HEK293 (cell line): Measurements from ENCODE around the gene RNASET2.

Experiments used
- CTCF ChIA-PET: fragments of 350-600 bp; formaldehyde crosslinking; extraction: SDS; loops from one replicate; lab custom pipeline; 2021; ENCODE audit warnings: antibody characterized with exemption; lab: Yijun Ruan, JAX
- POLR2A ChIA-PET: fragments of 300-600 bp; formaldehyde crosslinking; extraction: SDS; loops from one replicate; lab custom pipeline; 2020; ENCODE audit warnings: antibody characterized with exemption, inconsistent platforms; lab: Yijun Ruan, JAX
- H3K27ac ChIP-seq: fragments of 200-500 bp; sonication (Bioruptor generic); 2 replicates; pipeline ENCODE4 v1.5.1; 2014; ENCODE audit warnings: low read depth, low read length, control low read depth, inconsistent platforms; ENCODE audit errors: extremely low read depth
- H3K36me3 ChIP-seq, 2 experiments: fragments of 200-500 bp in 1 of 2; sonication (Bioruptor generic) in 1 of 2; 1 replicate in 1 of 2; 2 replicates in 1 of 2; pipeline ENCODE4 v1.5.1; 2014 to 2017; ENCODE audit warnings: inconsistent platforms in 2 of 2, low read length in 2 of 2; ENCODE audit not compliant: control insufficient read depth in 2 of 2, insufficient read depth in 1 of 2
- H3K4me1 ChIP-seq: fragments of 200-500 bp; sonication (Bioruptor generic); 2 replicates; pipeline ENCODE4 v1.5.1; 2014; ENCODE audit warnings: mild to moderate bottlenecking, low read length, inconsistent platforms; ENCODE audit not compliant: control insufficient read depth, insufficient read depth
- H3K4me3 ChIP-seq: 2 replicates; pipeline ENCODE4 v1.5.1; 2011; ENCODE audit warnings: low read depth, mild to moderate bottlenecking, control low read depth, low read length, moderate library complexity
- H3K9me3 ChIP-seq: fragments of 200-500 bp; sonication (Bioruptor generic); 2 replicates; pipeline ENCODE4 v1.5.1; 2014; ENCODE audit warnings: low read depth, low read length, inconsistent platforms; ENCODE audit not compliant: control insufficient read depth, insufficient read depth
- GLI2 ChIP-seq: fragments of 450-650 bp; formaldehyde crosslinking; IDR thresholded peaks from 2 replicates; pipeline ENCODE4; 2017; ENCODE audit warnings: missing biosample characterization, missing genetic modification characterization, low read depth, borderline replicate concordance
- REPIN1 ChIP-seq: fragments of 450-650 bp; formaldehyde crosslinking; IDR thresholded peaks from 2 replicates; pipeline ENCODE4 v1.5.1; 2017; ENCODE audit warnings: missing biosample characterization, missing genetic modification characterization, low read depth
- SP2 ChIP-seq: fragments of 450-650 bp; formaldehyde crosslinking; IDR thresholded peaks from 2 replicates; pipeline ENCODE4 v1.5.1; 2016; ENCODE audit warnings: missing biosample characterization, missing genetic modification characterization
- YY2 ChIP-seq: fragments of 450-650 bp; formaldehyde crosslinking; IDR thresholded peaks from 2 replicates; pipeline ENCODE4 v1.5.1; 2016; ENCODE audit warnings: missing biosample characterization, missing genetic modification characterization
- ZNF132 ChIP-seq: fragments of 450-650 bp; formaldehyde crosslinking; IDR thresholded peaks from 2 replicates; pipeline ENCODE4 v1.5.1; 2017; ENCODE audit warnings: missing biosample characterization, missing genetic modification characterization, borderline replicate concordance
- ZNF155 ChIP-seq: fragments of 450-650 bp; formaldehyde crosslinking; IDR thresholded peaks from 2 replicates; pipeline ENCODE4 v1.5.1; 2016; ENCODE audit warnings: missing biosample characterization, missing genetic modification characterization
- ZNF184 ChIP-seq: fragments of 450-650 bp; IDR thresholded peaks from 2 replicates; pipeline ENCODE4 v1.5.1; 2018; ENCODE audit warnings: missing biosample characterization, mild to moderate bottlenecking, missing genetic modification characterization
- ZNF391 ChIP-seq: fragments of 450-650 bp; formaldehyde crosslinking; IDR thresholded peaks from 2 replicates; pipeline ENCODE4 v1.5.1; 2016; ENCODE audit warnings: low read depth, missing biosample characterization, missing genetic modification characterization, borderline replicate concordance
- ZNF423 ChIP-seq: fragments of 450-650 bp; formaldehyde crosslinking; IDR thresholded peaks from 2 replicates; pipeline ENCODE4 v1.5.1; 2016; ENCODE audit warnings: missing biosample characterization, missing genetic modification characterization
- ZNF560 ChIP-seq: fragments of 450-650 bp; formaldehyde crosslinking; IDR thresholded peaks from 2 replicates; pipeline ENCODE4 v1.5.1; 2017; ENCODE audit warnings: missing biosample characterization, missing genetic modification characterization, borderline replicate concordance
- ZNF76 ChIP-seq: fragments of 450-650 bp; formaldehyde crosslinking; IDR thresholded peaks from 2 replicates; pipeline ENCODE4; 2016; ENCODE audit warnings: low read depth, missing biosample characterization, missing genetic modification characterization, borderline replicate concordance
- ZNF830 ChIP-seq: fragments of 450-650 bp; IDR thresholded peaks from 2 replicates; pipeline ENCODE4 v1.5.0; 2018; ENCODE audit warnings: missing biosample characterization, missing genetic modification characterization, low read depth, mild to moderate bottlenecking, moderate library complexity
- TF ChIP-seq, protein P1 (sequence below): fragments of 450-650 bp; formaldehyde crosslinking; IDR thresholded peaks from 2 replicates; pipeline ENCODE4 v1.5.1; 2016; ENCODE audit warnings: missing biosample characterization, missing genetic modification characterization, borderline replicate concordance
- TF ChIP-seq, protein P2 (sequence below): IDR thresholded peaks from 2 replicates; pipeline ENCODE4 v1.6.1; 2011; ENCODE audit warnings: mild to moderate bottlenecking, low read depth, low read length, borderline replicate concordance
- TF ChIP-seq, protein P3 (sequence below): fragments of 450-650 bp; formaldehyde crosslinking; IDR thresholded peaks from 2 replicates; pipeline ENCODE4 v1.5.1; 2017; ENCODE audit warnings: missing biosample characterization, missing genetic modification characterization
- TF ChIP-seq, protein P4 (sequence below): fragments of 450-650 bp; formaldehyde crosslinking; conservative IDR thresholded peaks from 2 replicates; pipeline ENCODE4 v1.5.1; 2016; ENCODE audit warnings: low read depth, missing biosample characterization, missing genetic modification characterization

Gene RNASET2

GRCh38 chr6:166929542-166930189 lies 26.7 kb downstream of the RNASET2 start (continued):
- no peak for TF ChIP-seq ZNF423 (tag by site-specific recombination)
- TF ChIP-seq ZNF391: no peak
- TF ChIP-seq, protein P1, sequence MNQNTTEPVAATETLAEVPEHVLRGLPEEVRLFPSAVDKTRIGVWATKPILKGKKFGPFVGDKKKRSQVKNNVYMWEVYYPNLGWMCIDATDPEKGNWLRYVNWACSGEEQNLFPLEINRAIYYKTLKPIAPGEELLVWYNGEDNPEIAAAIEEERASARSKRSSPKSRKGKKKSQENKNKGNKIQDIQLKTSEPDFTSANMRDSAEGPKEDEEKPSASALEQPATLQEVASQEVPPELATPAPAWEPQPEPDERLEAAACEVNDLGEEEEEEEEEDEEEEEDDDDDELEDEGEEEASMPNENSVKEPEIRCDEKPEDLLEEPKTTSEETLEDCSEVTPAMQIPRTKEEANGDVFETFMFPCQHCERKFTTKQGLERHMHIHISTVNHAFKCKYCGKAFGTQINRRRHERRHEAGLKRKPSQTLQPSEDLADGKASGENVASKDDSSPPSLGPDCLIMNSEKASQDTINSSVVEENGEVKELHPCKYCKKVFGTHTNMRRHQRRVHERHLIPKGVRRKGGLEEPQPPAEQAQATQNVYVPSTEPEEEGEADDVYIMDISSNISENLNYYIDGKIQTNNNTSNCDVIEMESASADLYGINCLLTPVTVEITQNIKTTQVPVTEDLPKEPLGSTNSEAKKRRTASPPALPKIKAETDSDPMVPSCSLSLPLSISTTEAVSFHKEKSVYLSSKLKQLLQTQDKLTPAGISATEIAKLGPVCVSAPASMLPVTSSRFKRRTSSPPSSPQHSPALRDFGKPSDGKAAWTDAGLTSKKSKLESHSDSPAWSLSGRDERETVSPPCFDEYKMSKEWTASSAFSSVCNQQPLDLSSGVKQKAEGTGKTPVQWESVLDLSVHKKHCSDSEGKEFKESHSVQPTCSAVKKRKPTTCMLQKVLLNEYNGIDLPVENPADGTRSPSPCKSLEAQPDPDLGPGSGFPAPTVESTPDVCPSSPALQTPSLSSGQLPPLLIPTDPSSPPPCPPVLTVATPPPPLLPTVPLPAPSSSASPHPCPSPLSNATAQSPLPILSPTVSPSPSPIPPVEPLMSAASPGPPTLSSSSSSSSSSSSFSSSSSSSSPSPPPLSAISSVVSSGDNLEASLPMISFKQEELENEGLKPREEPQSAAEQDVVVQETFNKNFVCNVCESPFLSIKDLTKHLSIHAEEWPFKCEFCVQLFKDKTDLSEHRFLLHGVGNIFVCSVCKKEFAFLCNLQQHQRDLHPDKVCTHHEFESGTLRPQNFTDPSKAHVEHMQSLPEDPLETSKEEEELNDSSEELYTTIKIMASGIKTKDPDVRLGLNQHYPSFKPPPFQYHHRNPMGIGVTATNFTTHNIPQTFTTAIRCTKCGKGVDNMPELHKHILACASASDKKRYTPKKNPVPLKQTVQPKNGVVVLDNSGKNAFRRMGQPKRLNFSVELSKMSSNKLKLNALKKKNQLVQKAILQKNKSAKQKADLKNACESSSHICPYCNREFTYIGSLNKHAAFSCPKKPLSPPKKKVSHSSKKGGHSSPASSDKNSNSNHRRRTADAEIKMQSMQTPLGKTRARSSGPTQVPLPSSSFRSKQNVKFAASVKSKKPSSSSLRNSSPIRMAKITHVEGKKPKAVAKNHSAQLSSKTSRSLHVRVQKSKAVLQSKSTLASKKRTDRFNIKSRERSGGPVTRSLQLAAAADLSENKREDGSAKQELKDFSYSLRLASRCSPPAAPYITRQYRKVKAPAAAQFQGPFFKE (tag by site-specific recombination): no peak

DNA sequence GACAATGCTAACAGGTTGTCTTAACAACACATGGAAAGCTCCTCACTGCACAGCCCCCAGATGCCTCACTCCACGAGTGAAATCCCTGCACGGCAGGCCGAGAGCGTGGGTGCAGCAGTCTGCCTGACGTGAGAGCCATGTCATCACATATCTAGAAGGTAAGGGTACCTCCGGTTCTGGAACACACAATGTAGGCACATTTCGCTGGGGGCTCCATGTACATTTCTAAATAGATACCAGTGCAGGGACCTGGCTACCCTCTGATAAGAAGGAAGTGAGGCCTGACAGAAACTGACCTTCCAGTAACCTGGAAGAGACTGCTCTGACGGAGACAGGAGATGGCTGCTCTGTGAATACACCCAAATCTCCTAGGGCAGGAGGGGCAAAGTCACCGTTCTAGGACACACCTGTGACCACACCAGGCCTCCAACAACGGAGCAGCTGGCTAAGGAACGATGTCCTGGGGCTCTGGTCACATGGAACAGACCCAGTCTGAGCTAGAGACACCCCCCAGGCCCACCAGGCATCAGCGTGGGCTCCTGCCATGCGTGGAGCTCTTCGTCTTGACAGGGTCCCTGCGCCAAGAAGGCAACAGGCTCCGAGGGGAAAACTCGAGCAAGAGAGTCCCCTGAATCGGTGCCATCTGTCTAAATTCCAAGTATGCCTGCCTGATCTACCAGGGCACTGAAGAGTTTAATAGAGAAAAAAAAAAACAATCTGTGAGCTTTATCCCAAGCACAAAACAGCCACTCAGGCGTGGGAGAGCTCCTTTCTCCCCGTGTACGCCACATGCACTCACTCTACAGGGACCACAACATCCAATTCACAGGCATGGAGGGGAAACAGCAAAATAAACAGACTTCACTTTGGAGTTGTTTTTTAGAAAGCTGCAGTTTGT lies 27.5 kb downstream of the RNASET2 start:
- Histone ChIP-seq H3K4me1 (no peaks in the 10 kb centered on the region), H3K9me3 (no peaks in the 10 kb centered on the region), H3K27ac (no peak overlapping the region), H3K4me3 (no peak overlapping the region), H3K36me3 (peaks cover 0 to 30% of the 10 kb centered on the region in 2 experiments; a peak in 1 of 3 replicates)
- ChIA-PET POLR2A (no interaction called here), CTCF (no interaction called here)
- TF ChIP-seq YY2: no peak
- TF ChIP-seq, protein P2, sequence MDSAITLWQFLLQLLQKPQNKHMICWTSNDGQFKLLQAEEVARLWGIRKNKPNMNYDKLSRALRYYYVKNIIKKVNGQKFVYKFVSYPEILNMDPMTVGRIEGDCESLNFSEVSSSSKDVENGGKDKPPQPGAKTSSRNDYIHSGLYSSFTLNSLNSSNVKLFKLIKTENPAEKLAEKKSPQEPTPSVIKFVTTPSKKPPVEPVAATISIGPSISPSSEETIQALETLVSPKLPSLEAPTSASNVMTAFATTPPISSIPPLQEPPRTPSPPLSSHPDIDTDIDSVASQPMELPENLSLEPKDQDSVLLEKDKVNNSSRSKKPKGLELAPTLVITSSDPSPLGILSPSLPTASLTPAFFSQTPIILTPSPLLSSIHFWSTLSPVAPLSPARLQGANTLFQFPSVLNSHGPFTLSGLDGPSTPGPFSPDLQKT: no peak
- no peak for TF ChIP-seq ZNF184 (tag by site-specific recombination)
- TF ChIP-seq, protein P3, sequence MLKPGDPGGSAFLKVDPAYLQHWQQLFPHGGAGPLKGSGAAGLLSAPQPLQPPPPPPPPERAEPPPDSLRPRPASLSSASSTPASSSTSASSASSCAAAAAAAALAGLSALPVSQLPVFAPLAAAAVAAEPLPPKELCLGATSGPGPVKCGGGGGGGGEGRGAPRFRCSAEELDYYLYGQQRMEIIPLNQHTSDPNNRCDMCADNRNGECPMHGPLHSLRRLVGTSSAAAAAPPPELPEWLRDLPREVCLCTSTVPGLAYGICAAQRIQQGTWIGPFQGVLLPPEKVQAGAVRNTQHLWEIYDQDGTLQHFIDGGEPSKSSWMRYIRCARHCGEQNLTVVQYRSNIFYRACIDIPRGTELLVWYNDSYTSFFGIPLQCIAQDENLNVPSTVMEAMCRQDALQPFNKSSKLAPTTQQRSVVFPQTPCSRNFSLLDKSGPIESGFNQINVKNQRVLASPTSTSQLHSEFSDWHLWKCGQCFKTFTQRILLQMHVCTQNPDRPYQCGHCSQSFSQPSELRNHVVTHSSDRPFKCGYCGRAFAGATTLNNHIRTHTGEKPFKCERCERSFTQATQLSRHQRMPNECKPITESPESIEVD (tag by site-specific recombination): no peak
- TF ChIP-seq ZNF560: no peak
- TF ChIP-seq ZNF76: no peak
- TF ChIP-seq ZNF830 (tag by site-specific recombination): no peak
- no peak for TF ChIP-seq ZNF155
- TF ChIP-seq, protein P4, sequence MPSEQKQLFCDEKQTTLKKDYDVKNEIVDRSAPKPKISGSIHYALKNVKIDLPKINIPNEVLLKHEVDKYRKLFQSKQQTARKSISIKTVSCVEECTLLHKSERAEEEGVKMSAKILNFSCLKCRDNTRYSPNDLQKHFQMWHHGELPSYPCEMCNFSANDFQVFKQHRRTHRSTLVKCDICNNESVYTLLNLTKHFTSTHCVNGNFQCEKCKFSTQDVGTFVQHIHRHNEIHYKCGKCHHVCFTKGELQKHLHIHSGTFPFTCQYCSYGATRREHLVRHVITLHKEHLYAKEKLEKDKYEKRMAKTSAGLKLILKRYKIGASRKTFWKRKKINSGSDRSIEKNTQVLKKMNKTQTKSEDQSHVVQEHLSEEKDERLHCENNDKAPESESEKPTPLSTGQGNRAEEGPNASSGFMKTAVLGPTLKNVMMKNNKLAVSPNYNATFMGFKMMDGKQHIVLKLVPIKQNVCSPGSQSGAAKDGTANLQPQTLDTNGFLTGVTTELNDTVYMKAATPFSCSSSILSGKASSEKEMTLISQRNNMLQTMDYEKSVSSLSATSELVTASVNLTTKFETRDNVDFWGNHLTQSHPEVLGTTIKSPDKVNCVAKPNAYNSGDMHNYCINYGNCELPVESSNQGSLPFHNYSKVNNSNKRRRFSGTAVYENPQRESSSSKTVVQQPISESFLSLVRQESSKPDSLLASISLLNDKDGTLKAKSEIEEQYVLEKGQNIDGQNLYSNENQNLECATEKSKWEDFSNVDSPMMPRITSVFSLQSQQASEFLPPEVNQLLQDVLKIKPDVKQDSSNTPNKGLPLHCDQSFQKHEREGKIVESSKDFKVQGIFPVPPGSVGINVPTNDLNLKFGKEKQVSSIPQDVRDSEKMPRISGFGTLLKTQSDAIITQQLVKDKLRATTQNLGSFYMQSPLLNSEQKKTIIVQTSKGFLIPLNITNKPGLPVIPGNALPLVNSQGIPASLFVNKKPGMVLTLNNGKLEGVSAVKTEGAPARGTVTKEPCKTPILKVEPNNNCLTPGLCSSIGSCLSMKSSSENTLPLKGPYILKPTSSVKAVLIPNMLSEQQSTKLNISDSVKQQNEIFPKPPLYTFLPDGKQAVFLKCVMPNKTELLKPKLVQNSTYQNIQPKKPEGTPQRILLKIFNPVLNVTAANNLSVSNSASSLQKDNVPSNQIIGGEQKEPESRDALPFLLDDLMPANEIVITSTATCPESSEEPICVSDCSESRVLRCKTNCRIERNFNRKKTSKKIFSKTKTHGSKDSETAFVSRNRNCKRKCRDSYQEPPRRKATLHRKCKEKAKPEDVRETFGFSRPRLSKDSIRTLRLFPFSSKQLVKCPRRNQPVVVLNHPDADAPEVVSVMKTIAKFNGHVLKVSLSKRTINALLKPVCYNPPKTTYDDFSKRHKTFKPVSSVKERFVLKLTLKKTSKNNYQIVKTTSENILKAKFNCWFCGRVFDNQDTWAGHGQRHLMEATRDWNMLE (tag by site-specific recombination): no peak
- TF ChIP-seq REPIN1 (tag by site-specific recombination): no peak
- TF ChIP-seq ZNF423 (tag by site-specific recombination): no peak
- TF ChIP-seq ZNF132 (tag by site-specific recombination): no peak
- no peak for TF ChIP-seq GLI2 (tag by site-specific recombination)
- no peak for TF ChIP-seq SP2 (tag by site-specific recombination)
